GM12864 (cell line): ENCODE measurements around the gene PLCB2.

ENCODE experiments used
- DNase-seq: peaks from one replicate; pipeline ENCODE4 v3.0.0-alpha.2; 2011; ENCODE audit warnings: low read depth
- H3K4me3 ChIP-seq: 2 replicates; pipeline ENCODE4 v1.5.1; 2011; ENCODE audit warnings: mild to moderate bottlenecking, low read depth, low read length, control low read depth
- CTCF ChIP-seq: IDR thresholded peaks from 2 replicates; pipeline ENCODE4 v1.5.1; 2011; ENCODE audit warnings: low read depth, mild to moderate bottlenecking, moderate library complexity, low read length, control low read depth, inconsistent platforms; ENCODE audit errors: missing control alignments

The PLCB2 gene

GRCh38 chr15:40269604-40270003, 38.1 kb downstream of the PLCB2 start:
- no peak overlapping the region for H3K4me3 ChIP-seq
- no peak for DNase-seq
- no peak for TF ChIP-seq CTCF

GRCh38 chr15:40267670-40268069, 40.1 kb downstream of the PLCB2 start:
- TF ChIP-seq CTCF: no peak
- no peak for DNase-seq
- no peak overlapping the region for H3K4me3 ChIP-seq

GRCh38 chr15:40266828-40267304, 40.9 kb downstream of the PLCB2 start:
- TF ChIP-seq CTCF: no peak

GRCh38 chr15:40265875-40266274, 41.9 kb downstream of the PLCB2 start:
- no peak for DNase-seq

More at GRCh38 chr15:40266828-40267304, 40.9 kb downstream of the PLCB2 start:
- no peak overlapping the region for H3K4me3 ChIP-seq
- DNase-seq: no peak

GRCh38 chr15:40265355-40265754, 42.4 kb downstream of the PLCB2 start:
- no peak for TF ChIP-seq CTCF
- no peak for DNase-seq
- no peak overlapping the region for H3K4me3 ChIP-seq

More at GRCh38 chr15:40265875-40266274, 41.9 kb downstream of the PLCB2 start:
- H3K4me3 ChIP-seq: no peak overlapping the region
- no peak for TF ChIP-seq CTCF

GRCh38 chr15:40264321-40265153, 43.2 kb downstream of the PLCB2 start:
- no peak overlapping the region for H3K4me3 ChIP-seq
- no peak for DNase-seq
- no peak for TF ChIP-seq CTCF

GRCh38 chr15:40263024-40263754, 44.5 kb downstream of the PLCB2 start:
- no peak for DNase-seq
- no peak overlapping the region for H3K4me3 ChIP-seq
- no peak for TF ChIP-seq CTCF
